Esophagus squamous epithelium (tissue), 5 donors: Measurements from ENCODE around the gene CDH13. TPM values are rescaled to one million over a fixed set of nuclear protein-coding genes. Genes with fewer than 3 reads are reported as not detected.

Source experiments
- DNase-seq: peaks from one replicate; lab custom pipeline; 2025; lab: John Stamatoyannopoulos, UW
- H3K27ac ChIP-seq, 4 donors: fragments of 200-600 bp; sonication (generic); one replicate each; pipeline ENCODE4 v1.5.1; 2016 to 2019; ENCODE audit warnings: mild to moderate bottlenecking in 1 of 4
- H3K27me3 ChIP-seq, 4 donors: fragments of 200-600 bp; sonication (generic); 1 replicate in 3 of 4; 2 replicates in 1 of 4; pipeline versions ENCODE4 v1.5.1 to v1.6.0; 2017 to 2021; ENCODE audit warnings: antibody characterized with exemption in 1 of 4
- H3K36me3 ChIP-seq, 3 donors: fragments of 200-600 bp; sonication (generic); one replicate each; pipeline ENCODE4 v1.5.1; 2016 to 2019
- H3K4me1 ChIP-seq, 3 donors: fragments of 200-600 bp; sonication (generic); one replicate each; pipeline ENCODE4 v1.5.1; 2017 to 2019
- H3K4me3 ChIP-seq, 4 donors: fragments of 200-600 bp; sonication (generic); 1 replicate in 3 of 4; 2 replicates in 1 of 4; pipeline ENCODE4 v1.5.1; 2016 to 2019; ENCODE audit warnings: mild to moderate bottlenecking in 2 of 4, moderate library complexity in 1 of 4
- H3K9me3 ChIP-seq, 3 donors: fragments of 200-600 bp; sonication (generic); one replicate each; pipeline ENCODE4 v1.5.1; 2016 to 2019
- POLR2A ChIP-seq, 4 donors: fragments of 450-650 bp; IDR thresholded peaks; one replicate each; pipeline ENCODE4 v1.6.1; 2017; ENCODE audit warnings: antibody characterized with exemption in 4 of 4, mild to moderate bottlenecking in 4 of 4, moderate library complexity in 3 of 4
- whole genome bisulfite sequencing, 2 donors: methylation state at CpG; one replicate each; pipeline ENCODE4 v1.1.5; 2018; 5-methylcytosine and 5-hydroxymethylcytosine counted together
- intact Hi-C: fragments of 100-400 bp; cut with DNase I; formaldehyde crosslinking; loops from one replicate; pipeline ENCODE4 v1.15.0; 2022
- total RNA-seq, 4 donors: library from RNA; depleted of rRNA; stranded (reverse); fragments of >200 nt; gene quantifications; one replicate each; pipeline ENCODE4 v1.1.0, GENCODE V29; 2016
- TF ChIP-seq, protein P1 (sequence below), 6 experiments: fragments of 450-650 bp in 4 of 6; fragments of 200-600 bp in 2 of 6; sonication (generic) in 2 of 6; IDR thresholded peaks; one replicate each; pipeline ENCODE4 v1.5.1; 2016 to 2019; ENCODE audit warnings: antibody characterized with exemption in 6 of 6, mild to moderate bottlenecking in 4 of 6, moderate library complexity in 4 of 6
- donor health status: DM: yes; HTN: yes; CAD: no.

CDH13 gene
- total RNA-seq, 4 donors from 2014 or later, result 6.9 to 31.9 (median 21.1) TPM

DNA sequence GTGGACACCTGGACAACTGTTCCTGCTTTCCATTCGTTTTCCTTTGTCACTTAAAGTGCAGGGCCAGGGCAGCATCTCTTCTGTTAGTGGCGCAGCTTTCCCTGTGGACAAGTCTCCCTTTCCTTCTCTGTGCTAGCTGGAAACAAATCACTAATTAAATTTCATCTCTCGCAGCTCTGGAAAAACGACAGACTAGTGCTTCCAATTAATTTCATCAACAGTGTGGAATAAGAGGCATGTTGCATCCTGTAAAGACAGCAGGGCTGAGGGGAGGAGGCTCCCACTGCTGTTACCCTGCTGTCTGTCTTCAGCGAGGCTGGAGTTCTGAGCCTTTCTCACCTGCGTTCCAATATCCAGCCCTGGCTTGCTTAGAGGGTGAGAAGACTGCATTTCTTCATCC, 828.9 kb downstream of the CDH13 start:
- no peak for DNase-seq

DNA sequence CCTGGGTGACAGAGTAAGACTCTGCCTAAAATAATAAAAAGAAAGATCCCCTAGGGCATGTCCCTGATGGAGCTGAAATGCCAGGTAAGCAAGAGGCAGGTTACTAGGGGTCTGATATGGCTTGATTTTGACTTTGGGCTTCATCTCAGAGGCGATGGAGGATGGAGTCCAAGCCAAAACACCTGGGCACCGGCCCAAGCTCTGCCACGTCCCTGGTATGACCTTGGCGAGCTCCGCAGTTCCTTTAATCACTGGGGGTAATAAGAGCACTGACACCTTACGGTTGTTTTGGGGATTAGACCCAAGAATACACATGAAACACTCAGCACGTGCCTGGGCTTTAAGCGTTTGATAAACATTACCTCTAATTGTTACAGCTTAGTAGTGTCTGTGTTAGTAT, 830.2 kb downstream of the CDH13 start:
- no peaks in the 10 kb centered on the region for H3K4me1 ChIP-seq
- intact Hi-C loops, result no loop called here
- TF ChIP-seq, protein P1, sequence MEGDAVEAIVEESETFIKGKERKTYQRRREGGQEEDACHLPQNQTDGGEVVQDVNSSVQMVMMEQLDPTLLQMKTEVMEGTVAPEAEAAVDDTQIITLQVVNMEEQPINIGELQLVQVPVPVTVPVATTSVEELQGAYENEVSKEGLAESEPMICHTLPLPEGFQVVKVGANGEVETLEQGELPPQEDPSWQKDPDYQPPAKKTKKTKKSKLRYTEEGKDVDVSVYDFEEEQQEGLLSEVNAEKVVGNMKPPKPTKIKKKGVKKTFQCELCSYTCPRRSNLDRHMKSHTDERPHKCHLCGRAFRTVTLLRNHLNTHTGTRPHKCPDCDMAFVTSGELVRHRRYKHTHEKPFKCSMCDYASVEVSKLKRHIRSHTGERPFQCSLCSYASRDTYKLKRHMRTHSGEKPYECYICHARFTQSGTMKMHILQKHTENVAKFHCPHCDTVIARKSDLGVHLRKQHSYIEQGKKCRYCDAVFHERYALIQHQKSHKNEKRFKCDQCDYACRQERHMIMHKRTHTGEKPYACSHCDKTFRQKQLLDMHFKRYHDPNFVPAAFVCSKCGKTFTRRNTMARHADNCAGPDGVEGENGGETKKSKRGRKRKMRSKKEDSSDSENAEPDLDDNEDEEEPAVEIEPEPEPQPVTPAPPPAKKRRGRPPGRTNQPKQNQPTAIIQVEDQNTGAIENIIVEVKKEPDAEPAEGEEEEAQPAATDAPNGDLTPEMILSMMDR (IDR thresholded peaks at IDR 0.05), result no peak
- TF ChIP-seq POLR2A (IDR thresholded peaks at IDR 0.05), result no peak
- H3K36me3 ChIP-seq, result no peaks in the 10 kb centered on the region
- peaks cover 0 to 9% (median 0%) of the 10 kb centered on the region in 4 donors for H3K27me3 ChIP-seq
- H3K4me3 ChIP-seq, result no peak overlapping the region
- no peak overlapping the region for H3K27ac ChIP-seq
- DNase-seq, result no peak
- 76 to 80% methylated on average over 8 of the region's 8 CpGs for WGBS, 2 donors
- no peaks in the 10 kb centered on the region for H3K9me3 ChIP-seq

More for the DNA sequence above, 828.9 kb downstream of the CDH13 start:
- Histone ChIP-seq H3K27me3 (peaks cover 0 to 9% (median 0%) of the 10 kb centered on the region in 4 donors), H3K36me3 (no peaks in the 10 kb centered on the region), H3K4me3 (no peak overlapping the region), H3K4me1 (no peaks in the 10 kb centered on the region), H3K27ac (no peak overlapping the region), H3K9me3 (no peaks in the 10 kb centered on the region)
- intact Hi-C loops, result no loop called here
- no peak for TF ChIP-seq POLR2A (IDR thresholded peaks at IDR 0.05)
- TF ChIP-seq, protein P1 (IDR thresholded peaks at IDR 0.05), result no peak
- 76 to 83% methylated on average over 6 of the region's 6 CpGs for WGBS, 2 donors

DNA sequence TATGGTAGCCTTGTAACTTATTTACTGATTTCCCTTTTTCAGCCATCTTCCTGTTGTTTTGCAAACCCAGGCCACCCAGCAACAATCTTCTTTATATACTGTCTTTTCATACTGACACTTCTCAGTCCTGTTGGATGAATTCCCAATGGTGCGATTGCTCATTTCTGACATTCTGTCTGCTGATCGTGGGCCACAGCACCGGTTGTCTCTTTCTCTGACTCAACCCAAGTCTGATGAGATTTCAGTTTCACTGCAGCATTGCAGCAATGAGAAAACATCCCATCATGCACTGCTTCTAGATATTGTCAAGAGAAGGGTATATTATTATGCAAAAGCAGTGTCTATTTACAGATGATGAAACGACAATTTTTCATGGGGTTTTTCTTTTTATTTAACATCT, 831.8 kb downstream of the CDH13 start:
- H3K36me3 ChIP-seq, result no peaks in the 10 kb centered on the region
- no peak overlapping the region for H3K4me3 ChIP-seq
- intact Hi-C loops, result no loop called here
- 32 to 53% methylated on average over 4 of the region's 4 CpGs for WGBS, 2 donors
- TF ChIP-seq, protein P1 (IDR thresholded peaks at IDR 0.05), result no peak
- TF ChIP-seq POLR2A (IDR thresholded peaks at IDR 0.05), result no peak
- peaks cover 0 to 9% (median 0%) of the 10 kb centered on the region in 4 donors for H3K27me3 ChIP-seq
- no peaks in the 10 kb centered on the region for H3K4me1 ChIP-seq
- no peak for DNase-seq
- H3K9me3 ChIP-seq, result no peaks in the 10 kb centered on the region
- H3K27ac ChIP-seq, result no peak overlapping the region

DNA sequence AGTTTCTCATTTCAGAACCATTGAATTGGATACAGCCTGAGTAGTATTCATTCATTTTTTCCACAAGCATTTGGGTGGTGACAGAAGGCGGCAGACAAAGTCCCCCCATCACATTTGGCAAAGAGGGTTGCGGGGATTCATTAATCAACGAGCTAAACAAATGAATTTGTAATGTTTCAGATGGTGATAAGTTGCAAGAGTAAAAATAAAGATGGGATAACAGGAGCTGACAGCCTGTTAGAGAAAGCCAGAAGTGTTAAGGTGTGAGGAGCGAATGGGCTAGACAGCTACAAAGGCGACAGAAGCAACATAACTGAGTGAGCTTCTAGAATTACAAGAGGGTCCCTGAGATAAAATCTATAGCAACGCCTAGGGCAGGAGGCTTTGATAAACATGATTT, 838.2 kb downstream of the CDH13 start:
- H3K4me1 ChIP-seq, result no peaks in the 10 kb centered on the region
- intact Hi-C loops, result no loop called here
- no peaks in the 10 kb centered on the region for H3K9me3 ChIP-seq
- no peaks in the 10 kb centered on the region for H3K36me3 ChIP-seq
- H3K27ac ChIP-seq, result no peak overlapping the region
- WGBS, 2 donors, result 61 to 71% methylated on average over 6 of the region's 6 CpGs
- DNase-seq, result no peak
- TF ChIP-seq, protein P1 (IDR thresholded peaks at IDR 0.05), result no peak
- no peak for TF ChIP-seq POLR2A (IDR thresholded peaks at IDR 0.05)
- no peak overlapping the region for H3K4me3 ChIP-seq
- no peaks in the 10 kb centered on the region for H3K27me3 ChIP-seq

DNA sequence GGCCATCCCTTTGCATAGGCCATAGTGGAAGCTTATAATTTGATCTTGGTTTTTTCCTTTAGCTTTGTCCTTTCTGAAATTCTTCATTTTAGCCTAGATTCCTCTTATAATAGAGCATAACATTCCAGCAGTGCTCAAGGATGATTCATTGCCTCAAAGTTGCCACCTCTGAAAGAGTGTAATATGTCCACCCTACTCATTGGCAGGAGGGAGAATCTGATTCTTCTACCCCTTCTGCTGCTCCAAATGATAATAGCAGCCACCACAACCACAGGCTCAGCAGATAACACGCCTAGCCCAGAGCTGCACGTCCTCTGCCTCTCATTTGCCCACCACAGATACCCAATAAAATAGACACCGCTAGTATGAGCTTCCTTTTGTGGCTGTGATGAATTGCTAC, 843.6 kb downstream of the CDH13 start:
- H3K27me3 ChIP-seq, result no peaks in the 10 kb centered on the region
- H3K4me3 ChIP-seq, result no peak overlapping the region
- no peaks in the 10 kb centered on the region for H3K9me3 ChIP-seq
- intact Hi-C loops, result no loop called here
- TF ChIP-seq POLR2A (IDR thresholded peaks at IDR 0.05), result no peak
- TF ChIP-seq, protein P1 (IDR thresholded peaks at IDR 0.05), result no peak
- H3K36me3 ChIP-seq, result no peaks in the 10 kb centered on the region
- H3K4me1 ChIP-seq, result no peaks in the 10 kb centered on the region
- WGBS, 2 donors, result 79 to 94% methylated on average over 3 of the region's 3 CpGs
- no peak for DNase-seq
- H3K27ac ChIP-seq, result no peak overlapping the region
